Sigmoid colon (tissue), 7 donors: ENCODE data around the gene CPEB1. TPM values are rescaled to one million over a fixed set of nuclear protein-coding genes. Genes with fewer than 3 reads are reported as not detected.
"Not testable (repeated sequence)": the region's sequence is repeated elsewhere in the genome, so short reads cannot be mapped to it uniquely, and the experiment has no call there.

Experiments used
- DNase-seq: peaks from one replicate; pipeline ENCODE4 v3.0.0-alpha.2; 2019
- H3K27ac ChIP-seq, 4 donors: fragments of 200-600 bp; sonication (generic); one replicate each; pipeline ENCODE4 v1.5.1; 2016 to 2019; ENCODE audit warnings: mild to moderate bottlenecking in 1 of 4
- H3K27me3 ChIP-seq, 3 donors: fragments of 200-600 bp; sonication (generic); one replicate each; pipeline ENCODE4 v1.5.1; 2019; ENCODE audit warnings: mild to moderate bottlenecking in 1 of 3
- H3K36me3 ChIP-seq, 4 donors: fragments of 200-600 bp; sonication (generic); one replicate each; pipeline ENCODE4 v1.5.1; 2016 to 2019
- H3K4me1 ChIP-seq, 4 donors: fragments of 200-600 bp; sonication (generic); one replicate each; pipeline ENCODE4 v1.5.1; 2017 to 2019
- H3K4me3 ChIP-seq, 4 donors: fragments of 200-600 bp; sonication (generic); one replicate each; pipeline ENCODE4 v1.5.1; 2017 to 2019; ENCODE audit warnings: mild to moderate bottlenecking in 2 of 4, moderate library complexity in 1 of 4
- H3K9me3 ChIP-seq, 4 donors: fragments of 200-600 bp in 3 of 4; sonication (generic) in 3 of 4; one replicate each; pipeline versions ENCODE4 v1.5.1 to v1.6.1; 2013 to 2019
- CTCF ChIP-seq, 4 experiments: fragments of 450-650 bp in 3 of 4; fragments of 200-600 bp in 1 of 4; IDR thresholded peaks; one replicate each; pipeline ENCODE4 v1.5.1; 2016 to 2019; ENCODE audit warnings: antibody characterized with exemption in 4 of 4, mild to moderate bottlenecking in 3 of 4, moderate library complexity in 2 of 4
- EP300 ChIP-seq, 4 donors: sonication (generic); formaldehyde crosslinking; IDR thresholded peaks; one replicate each; pipeline ENCODE4 v1.6.1; 2017; ENCODE audit warnings: antibody characterized with exemption in 4 of 4
- POLR2A ChIP-seq, 2 donors: fragments of 450-650 bp; IDR thresholded peaks; one replicate each; pipeline ENCODE4 v1.6.1; 2016; ENCODE audit warnings: antibody characterized with exemption in 2 of 2, mild to moderate bottlenecking in 2 of 2, moderate library complexity in 2 of 2
- POLR2AphosphoS5 ChIP-seq, 4 donors: sonication (generic); formaldehyde crosslinking; IDR thresholded peaks; one replicate each; pipeline ENCODE4 v1.6.1; 2017; ENCODE audit warnings: antibody characterized with exemption in 4 of 4
- WGBS, 2 donors: extraction: QIAGEN DNeasy Blood & Tissue Kit; methylation state at CpG; one replicate each; pipeline ENCODE4 v1.1.7; 2013; 5-methylcytosine and 5-hydroxymethylcytosine counted together
- intact Hi-C: fragments of 100-400 bp; cut with DNase I; formaldehyde crosslinking; loops from one replicate; pipeline ENCODE4 v1.15.1; 2023
- polyA plus RNA-seq, 3 donors: library from polyadenylated mRNA; stranded (reverse); fragments of 200-250 nt; gene quantifications; one replicate each; pipeline ENCODE4 v1.2.3, GENCODE V29; 2013
- total RNA-seq, 4 donors: library from RNA; depleted of rRNA; stranded (reverse); fragments of >200 nt; gene quantifications; one replicate each; pipeline ENCODE4 v1.1.0, GENCODE V29; 2016
- donor health status: healthy with polysubstance abuse.
- donor health status: Bipolar disorder and iron deficiency.
- donor health status: healthy.

CPEB1 gene
- total and polyA plus RNA-seq, 7 donors, result 1.2 to 13.2 (median 9.7) TPM; not detected in 1

GRCh38 chr15:82647835-82648256 lies 683 bp upstream of the CPEB1 start:
- WGBS, 2 donors, result 1 to 3% methylated on average over 49 of the region's 49 CpGs

GRCh38 chr15:82646250-82647044 lies 716 bp downstream of the CPEB1 start:
- peaks cover 0 to 27% (median 0%) of the 10 kb centered on the region in 3 donors for H3K27me3 ChIP-seq

More at GRCh38 chr15:82647835-82648256, 683 bp upstream of the CPEB1 start:
- peaks cover 0 to 27% (median 0%) of the 10 kb centered on the region in 3 donors for H3K27me3 ChIP-seq
- peaks cover 0 to 28% (median 27%) of the 10 kb centered on the region in 4 donors for H3K4me1 ChIP-seq
- peak overlapping the region; percentile 30 to 62 (median 58) for H3K4me3 ChIP-seq
- peak overlapping the region; percentile 51 to 63 (median 54) for H3K27ac ChIP-seq
- peak; percentile 75 for DNase-seq
- H3K36me3 ChIP-seq, result no peaks in the 10 kb centered on the region
- intact Hi-C loops, result loop anchor here (1.0 to 5.0 kb wide), 4 partner anchors 75 to 159 kb away; partner anchors contain the start of genes FSD2, RPS17 and WHAMM
- TF ChIP-seq POLR2AphosphoS5 (IDR thresholded peaks at IDR 0.05) (no peak), EP300 (IDR thresholded peaks at IDR 0.05) (no peak), POLR2A (IDR thresholded peaks at IDR 0.05) (no peak), CTCF (IDR thresholded peaks at IDR 0.05) (no peak)
- no peaks in the 10 kb centered on the region for H3K9me3 ChIP-seq

GRCh38 chr15:82644967-82645852 lies 2.0 kb downstream of the CPEB1 start:
- Histone ChIP-seq H3K27me3 (peaks cover 0 to 27% (median 0%) of the 10 kb centered on the region in 3 donors), H3K4me1 (peaks cover 0 to 28% (median 27%) of the 10 kb centered on the region in 4 donors)
- H3K27ac ChIP-seq, H3K9me3 ChIP-seq, H3K4me3 ChIP-seq, H3K36me3 ChIP-seq, DNase-seq: not testable (repeated sequence)
- intact Hi-C loops, result loop anchor here (5.0 kb wide), 2 partner anchors 107 to 162 kb away; partner anchors contain the start of genes FSD2 and WHAMM
- 88 to 90% methylated on average over 34 of the region's 34 CpGs for WGBS, 2 donors

More at GRCh38 chr15:82646250-82647044, 716 bp downstream of the CPEB1 start:
- intact Hi-C loops, result loop anchor here (1.0 to 5.0 kb wide), 4 partner anchors 74 to 161 kb away; partner anchors contain the start of genes FSD2, RPS17 and WHAMM
- Histone ChIP-seq H3K4me1 (peaks cover 0 to 28% (median 27%) of the 10 kb centered on the region in 4 donors), H3K9me3 (no peaks in the 10 kb centered on the region), H3K27ac (no peak overlapping the region), H3K36me3 (no peaks in the 10 kb centered on the region), H3K4me3 (peak overlapping the region; percentile 30 to 62 (median 58))
- no peak for DNase-seq
- WGBS, 2 donors, result 23 to 41% methylated on average over 56 of the region's 56 CpGs
- TF ChIP-seq CTCF (IDR thresholded peaks at IDR 0.05) (no peak), POLR2AphosphoS5 (IDR thresholded peaks at IDR 0.05) (no peak), POLR2A (IDR thresholded peaks at IDR 0.05) (no peak), EP300 (IDR thresholded peaks at IDR 0.05) (no peak)

- 48 to 56% methylated on average over 3 of the region's 3 CpGs for WGBS, 2 donors
- TF ChIP-seq EP300 (IDR thresholded peaks at IDR 0.05) (no peak), POLR2A (IDR thresholded peaks at IDR 0.05) (no peak), POLR2AphosphoS5 (IDR thresholded peaks at IDR 0.05) (no peak)
- no peak overlapping the region for H3K27ac ChIP-seq
- no peaks in the 10 kb centered on the region for H3K36me3 ChIP-seq
- no peak for DNase-seq
- H3K9me3 ChIP-seq, result no peaks in the 10 kb centered on the region
- H3K27me3 ChIP-seq, result peaks cover 0 to 27% (median 0%) of the 10 kb centered on the region in 3 donors
- H3K4me3 ChIP-seq, result no peak overlapping the region
- H3K4me1 ChIP-seq, result peaks cover 0 to 28% (median 27%) of the 10 kb centered on the region in 4 donors
- intact Hi-C loops, result no loop called here
Measured at GRCh38 chr15:82643992-82644391, 3.2 kb downstream of the CPEB1 start.

GRCh38 chr15:82642656-82643055 lies 4.5 kb downstream of the CPEB1 start:
- no peak for DNase-seq
- no peak for TF ChIP-seq EP300 (IDR thresholded peaks at IDR 0.05)
- no peak for TF ChIP-seq CTCF (IDR thresholded peaks at IDR 0.05)
- TF ChIP-seq POLR2A (IDR thresholded peaks at IDR 0.05), result no peak
- no peak for TF ChIP-seq POLR2AphosphoS5 (IDR thresholded peaks at IDR 0.05)
- H3K36me3 ChIP-seq, result no peaks in the 10 kb centered on the region
- no peaks in the 10 kb centered on the region for H3K9me3 ChIP-seq
- H3K27ac ChIP-seq, result no peak overlapping the region
- peaks cover 0 to 19% (median 18%) of the 10 kb centered on the region in 4 donors for H3K4me1 ChIP-seq
- H3K4me3 ChIP-seq, result no peak overlapping the region
- intact Hi-C loops, result no loop called here
- peaks cover 0 to 27% (median 0%) of the 10 kb centered on the region in 3 donors for H3K27me3 ChIP-seq
- WGBS, 2 donors, result 39 to 55% methylated on average over 3 of the region's 3 CpGs
